GM19397 (cell line): Measurements from ENCODE around the gene BRD3.

Experiments
- ATAC-seq: cut with Tn5 transposase; IDR thresholded peaks from one replicate; pipeline ENCODE4 v1.9.1; 2021; ENCODE audit warnings: mild to moderate bottlenecking, moderate library complexity; ENCODE audit not compliant: unreplicated experiment

The BRD3 gene

DNA sequence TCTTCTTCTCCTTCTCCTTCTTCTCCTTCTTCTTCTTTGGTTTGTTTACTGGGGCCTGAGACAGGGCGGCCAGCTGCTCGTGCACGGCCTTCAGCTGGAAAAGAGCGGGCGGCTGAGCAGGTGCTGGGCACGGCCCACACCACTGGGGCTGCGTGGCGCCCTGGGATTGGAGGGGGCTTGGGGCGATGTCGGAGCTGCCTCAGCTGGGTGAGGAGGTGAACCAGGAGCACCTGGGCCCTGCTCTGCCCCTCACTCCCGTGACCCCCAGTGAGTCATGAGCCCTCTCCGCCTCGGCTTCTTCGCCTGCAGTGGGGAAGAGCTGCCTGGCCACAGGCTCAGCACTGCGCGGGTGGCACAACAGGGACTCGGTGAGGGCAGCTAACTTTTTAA lies 27.7 kb downstream of the BRD3 start:
- no peak for ATAC-seq

DNA sequence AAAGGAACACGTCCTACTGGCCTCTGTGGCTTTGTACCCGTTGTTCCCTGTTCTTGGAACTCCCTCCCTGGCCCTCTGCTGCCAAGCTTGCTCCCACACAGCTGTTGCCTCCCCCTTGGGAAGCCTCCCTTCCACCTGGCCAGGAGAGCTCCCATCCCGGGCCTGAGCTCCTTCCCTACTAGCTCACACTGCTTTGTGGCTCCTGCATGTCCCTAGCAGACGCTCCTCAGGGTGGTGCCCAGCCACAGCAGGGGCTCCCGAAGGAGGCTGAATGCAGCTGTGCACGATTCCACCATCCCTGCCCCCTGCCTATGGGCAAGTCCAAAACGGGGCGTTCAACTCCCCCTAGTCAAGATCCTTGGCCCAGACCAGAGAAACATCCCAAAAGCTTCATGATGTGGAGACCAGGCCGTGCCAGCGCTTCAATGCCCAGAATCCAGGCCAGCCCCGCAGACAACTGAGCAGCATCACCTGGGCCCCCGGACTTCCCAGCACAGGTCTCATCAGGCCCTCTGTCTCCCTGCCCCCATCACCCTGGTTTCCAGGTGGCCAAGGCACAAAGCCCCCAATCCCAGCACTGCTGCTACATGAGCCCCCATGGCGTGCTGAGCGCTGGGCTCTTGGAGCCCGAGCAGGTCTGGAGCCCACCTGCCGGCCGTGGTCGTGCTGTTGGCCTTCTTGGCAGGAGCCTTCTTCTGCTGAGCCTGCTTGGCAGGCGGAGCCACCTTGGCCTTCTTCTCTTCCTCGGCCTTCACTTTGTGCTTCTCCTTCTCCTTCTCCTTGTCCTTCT lies 28.2 kb downstream of the BRD3 start:
- no peak for ATAC-seq

DNA sequence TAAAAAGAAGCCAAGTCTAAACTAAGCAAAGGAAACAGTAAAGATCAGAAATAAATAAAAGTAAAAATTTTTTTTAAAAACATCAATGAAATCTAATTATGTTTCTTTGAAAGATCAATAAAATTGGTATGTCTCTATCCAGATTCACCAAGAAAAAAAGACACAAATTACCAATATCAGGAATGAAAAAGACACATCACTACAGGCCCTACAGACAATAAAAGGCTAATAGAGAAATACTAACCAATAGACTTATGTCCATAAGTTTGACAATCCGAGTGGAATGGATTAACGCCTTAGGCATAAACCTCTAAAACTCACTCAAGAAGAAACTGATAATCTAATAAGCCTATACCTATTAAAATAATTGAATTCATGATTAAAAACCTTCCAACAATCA lies 30.2 kb downstream of the BRD3 start:
- ATAC-seq, result no peak

DNA sequence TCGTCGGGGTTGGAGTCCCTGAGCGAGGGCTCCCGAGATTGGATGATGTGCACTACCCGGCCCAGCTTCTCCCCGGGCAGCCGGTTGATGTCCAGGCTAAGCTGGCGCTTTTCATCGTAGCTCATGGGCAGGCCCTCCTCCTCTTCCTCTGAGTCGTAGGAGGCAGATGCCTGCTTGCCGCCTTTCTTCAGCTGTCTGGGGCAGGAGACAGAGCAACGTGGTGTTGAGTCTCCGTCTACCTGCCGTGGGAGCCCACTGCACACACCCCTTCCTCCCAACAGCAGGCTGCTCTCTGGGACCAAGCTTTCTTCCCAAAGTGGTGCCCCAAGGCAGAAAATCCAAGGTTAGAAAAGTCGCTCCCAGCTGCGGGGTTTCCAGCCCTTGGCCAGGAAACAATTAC lies 31.7 kb downstream of the BRD3 start:
- no peak for ATAC-seq

DNA sequence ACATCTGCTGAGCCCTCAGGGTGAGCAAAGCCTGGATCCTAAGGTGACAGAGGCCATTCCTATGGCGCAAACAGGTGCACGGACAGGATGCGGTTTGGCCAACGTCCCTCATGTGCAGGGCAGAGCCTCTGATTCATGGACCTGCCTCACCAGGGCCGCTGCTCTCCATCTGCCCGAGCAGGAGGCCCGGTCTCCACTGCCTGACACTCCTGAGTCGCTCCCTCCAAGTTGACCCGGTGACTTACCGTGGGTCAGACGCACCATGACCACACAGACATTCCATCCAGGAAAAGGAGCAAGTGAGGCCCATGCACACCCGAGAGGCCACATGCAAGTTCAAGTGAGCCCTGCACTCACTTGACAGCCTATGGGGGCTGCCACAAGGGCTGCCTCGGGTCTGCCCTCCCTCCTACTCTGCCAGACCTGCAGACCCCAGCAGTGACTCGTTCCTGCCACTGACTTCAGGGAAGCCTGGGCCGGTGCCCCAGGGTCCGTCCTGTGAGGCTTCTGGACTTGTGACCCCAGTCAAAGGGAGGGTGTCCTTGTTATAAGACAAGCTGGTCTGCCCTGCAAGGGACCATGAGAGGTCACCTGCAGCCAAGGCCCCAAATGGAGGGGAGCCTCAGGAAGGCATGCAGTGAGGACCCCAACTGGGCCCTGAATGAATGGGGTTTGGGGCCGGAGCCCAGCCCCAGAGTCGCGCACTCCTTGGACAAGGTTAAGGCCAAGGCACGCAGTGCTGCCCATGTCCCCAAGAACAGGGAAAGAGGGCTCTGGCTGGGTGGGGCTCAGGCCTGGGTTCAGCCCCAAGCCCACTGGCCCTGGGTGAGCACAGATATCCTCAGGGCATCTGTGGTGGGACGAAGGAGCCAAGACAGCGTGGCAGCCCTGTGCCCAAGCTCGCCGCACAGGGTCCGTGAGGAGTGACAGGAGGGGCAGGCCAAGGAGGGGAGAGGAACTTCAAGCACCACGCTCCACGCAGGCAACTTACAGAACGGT lies 32.5 kb downstream of the BRD3 start:
- ATAC-seq, result no peak

DNA sequence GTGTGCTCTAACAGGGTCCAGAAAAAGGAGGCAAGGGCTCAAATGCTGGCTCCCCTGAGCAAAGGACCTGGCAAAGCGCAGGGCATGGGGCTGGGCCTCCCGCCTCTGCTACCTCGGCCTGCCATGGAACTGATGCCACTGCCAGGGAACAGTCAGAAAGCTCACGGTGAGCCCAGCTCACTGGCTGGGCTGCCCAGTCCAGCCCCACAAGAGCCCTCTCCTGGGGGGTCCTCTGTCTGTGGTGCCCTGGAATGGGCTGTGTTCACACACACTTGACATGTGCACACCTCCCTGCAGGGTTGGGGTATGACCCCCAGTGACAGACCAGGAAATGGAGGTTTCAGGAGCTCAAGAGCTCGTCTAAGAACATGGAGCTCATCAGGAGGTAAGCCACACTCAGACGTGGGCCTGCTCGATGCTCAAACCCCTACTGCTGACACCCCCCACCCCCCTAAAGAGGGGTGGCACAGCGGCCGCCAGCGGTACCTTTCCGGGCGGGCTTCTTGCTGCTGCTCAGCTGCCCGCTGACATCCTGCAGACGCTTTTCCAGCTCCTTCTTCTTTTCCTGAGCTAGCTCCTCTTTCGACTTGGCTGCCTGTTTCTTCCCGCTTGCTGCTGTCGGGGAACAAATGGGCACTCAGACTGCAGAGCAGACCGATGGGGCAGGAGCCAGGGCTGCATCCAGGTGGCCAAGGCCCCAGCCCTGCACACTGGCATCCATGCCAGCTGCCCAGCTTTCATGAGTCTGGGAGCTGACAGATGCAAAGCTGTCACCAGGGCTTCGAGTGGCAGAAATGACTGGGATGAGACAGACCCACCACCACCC lies 33.4 kb downstream of the BRD3 start:
- no peak for ATAC-seq

DNA sequence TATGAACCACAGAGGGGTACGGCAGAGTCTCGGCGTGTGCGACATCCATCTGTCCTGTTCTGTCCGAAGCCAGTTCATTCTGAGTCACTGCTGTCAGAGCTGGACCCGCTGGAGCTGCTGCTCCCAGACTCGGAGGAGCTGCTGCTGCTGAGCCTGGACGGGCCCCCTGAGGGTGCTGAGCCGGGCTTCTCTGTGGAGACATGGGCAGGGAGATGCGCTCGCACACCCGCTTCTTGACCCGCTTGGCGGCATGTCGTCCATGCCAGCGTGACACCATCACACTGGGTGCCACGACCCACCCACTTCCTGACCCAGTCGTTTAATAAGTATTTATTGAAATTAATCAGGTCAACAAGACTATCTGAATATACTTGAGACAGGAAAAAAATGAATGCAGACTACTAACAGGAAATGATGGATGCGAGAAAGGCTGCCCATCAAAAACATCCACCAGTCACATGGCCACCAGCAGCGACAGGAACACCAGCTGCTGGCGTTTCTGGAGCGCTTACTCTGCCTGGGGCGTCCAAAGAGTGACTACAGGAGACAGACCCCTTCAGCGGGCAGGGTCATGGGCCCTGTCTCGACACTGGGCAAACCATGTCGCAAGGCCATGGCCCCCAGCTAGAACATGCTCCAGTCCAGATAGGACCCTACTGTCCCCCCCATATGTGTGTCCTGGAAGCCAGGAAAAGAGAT lies 34.2 kb downstream of the BRD3 start:
- ATAC-seq, result no peak

DNA sequence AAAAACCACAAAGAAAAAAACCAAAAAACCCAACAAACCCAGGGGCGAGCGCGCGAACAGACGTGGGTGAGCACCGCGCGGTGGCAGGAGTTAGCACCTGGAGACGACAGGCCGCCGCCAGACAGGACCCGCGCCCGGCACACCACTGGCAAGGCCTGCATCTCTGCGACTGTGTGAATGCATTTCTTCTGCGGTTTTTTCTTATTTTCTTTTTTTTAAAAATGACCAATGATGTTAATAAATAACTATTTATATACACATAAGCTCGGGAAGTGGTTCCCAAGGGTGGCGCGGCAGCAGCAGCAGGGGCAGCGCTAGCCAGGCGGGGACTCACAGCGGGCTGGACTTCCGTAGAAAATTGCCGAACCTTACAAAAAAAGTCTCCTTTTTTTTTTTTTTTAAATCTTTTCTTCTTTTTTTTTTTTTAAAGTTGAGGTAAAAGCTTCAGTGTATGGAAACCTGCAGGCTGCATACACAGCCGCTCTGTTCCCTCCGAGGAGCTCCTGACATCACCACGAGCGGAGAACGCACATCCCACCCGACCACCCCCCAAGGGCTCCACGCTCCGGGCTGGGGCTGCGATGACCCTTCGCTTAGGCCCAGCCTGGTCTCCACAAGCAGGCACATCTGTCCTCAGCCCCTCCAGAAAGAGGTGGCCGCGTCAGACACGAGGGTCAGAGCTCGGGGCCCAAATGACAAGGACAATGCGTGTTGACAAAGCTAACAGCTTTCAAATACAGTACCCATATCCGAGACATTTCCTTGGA lies 35.2 kb downstream of the BRD3 start:
- no peak for ATAC-seq

DNA sequence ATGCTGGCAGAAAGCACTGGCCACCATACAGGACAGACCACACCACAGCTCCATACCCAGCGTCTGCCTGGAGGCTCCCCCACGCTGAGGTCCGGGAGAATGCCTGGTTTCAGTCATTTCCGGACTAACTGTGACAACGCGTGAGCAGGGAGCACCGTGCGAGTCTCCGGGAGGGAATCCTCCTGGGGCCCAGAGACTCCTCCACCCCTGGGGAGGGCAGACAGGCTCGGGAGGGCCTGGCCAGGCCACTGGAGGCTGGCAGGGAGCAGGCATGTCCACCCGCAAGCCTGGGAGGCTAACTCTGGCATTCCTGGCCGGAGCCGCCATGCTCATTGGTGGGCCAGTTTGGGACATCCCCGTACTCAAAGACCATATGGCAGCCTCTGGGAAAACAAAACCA lies 36.0 kb downstream of the BRD3 start:
- no peak for ATAC-seq

DNA sequence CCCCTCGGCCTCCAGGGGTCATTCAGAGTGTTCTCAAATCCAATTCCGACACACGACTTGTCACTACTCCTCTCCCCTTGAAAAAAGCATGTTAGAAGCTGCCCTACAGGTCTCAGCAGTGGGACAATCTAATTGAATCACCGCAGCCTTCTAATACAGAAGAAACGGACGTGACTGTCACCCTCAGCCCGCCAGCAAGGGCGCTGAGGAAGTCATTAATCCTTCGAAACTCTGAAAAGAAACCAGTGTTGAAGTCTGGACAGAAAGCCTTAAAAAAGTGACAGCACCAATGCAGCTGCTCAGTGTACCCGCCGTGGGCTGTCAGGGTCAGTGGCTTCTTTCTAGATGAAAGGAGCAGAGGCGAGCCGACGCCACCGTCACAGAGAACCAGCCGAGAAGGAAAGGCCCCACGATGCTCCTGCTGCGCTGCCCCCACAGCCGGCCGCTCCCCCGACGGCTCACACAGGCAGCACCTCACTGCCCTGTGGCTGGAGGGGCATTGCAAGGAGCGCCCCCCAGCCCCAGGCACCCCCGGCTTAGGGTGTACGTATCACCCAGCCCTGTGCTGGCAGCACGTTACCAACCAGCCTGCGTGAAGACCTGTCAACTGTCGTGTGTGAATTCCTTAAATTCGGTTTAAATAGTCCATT lies 36.9 kb downstream of the BRD3 start:
- no peak for ATAC-seq

DNA sequence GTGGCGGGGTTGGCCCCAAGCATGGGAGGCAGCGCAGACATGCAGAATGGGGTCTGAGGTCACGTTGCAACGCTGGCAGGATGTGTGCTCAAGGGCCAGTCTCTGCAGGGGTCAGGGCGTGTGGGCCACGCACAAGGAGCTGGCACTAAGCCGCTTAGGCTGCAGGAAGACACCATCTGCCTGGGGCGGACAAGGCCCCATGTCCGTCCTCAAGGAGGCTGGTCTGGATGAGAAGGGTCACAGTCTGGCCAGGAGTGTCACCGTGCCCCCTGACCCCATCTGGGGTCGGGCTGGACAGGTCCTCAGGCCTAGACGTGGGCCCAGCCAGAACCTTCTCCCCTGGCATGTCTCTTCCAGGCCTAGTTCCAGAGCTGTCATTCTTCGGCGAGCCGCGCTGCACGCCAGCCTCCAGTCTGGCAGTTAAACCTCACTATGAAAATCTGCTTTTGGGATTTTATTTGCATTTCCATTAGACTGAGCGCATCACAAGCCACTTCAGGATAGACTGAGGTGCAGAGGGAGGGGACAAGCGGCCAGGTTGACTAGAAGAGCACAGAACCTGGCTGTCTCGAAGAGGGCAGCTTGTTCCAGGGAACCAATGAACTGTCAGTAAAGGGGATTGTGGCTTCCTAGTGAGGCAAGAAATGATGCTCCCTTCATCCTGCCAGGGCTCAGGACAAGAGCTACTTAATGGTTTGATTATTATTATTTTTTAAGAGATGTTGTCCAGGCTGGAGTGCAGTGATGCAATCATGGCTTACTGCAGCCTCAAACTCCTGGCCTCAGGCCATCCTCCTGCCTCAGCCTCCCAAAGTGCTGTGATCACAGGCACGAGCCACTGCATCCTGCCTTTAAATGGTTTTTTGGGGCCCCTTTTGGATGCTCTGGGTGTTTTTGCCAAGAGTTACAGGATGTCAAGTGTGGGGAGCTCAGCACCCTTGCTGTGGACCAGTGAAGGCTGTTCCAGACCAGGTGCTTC lies 38.3 kb downstream of the BRD3 start:
- no peak for ATAC-seq

DNA sequence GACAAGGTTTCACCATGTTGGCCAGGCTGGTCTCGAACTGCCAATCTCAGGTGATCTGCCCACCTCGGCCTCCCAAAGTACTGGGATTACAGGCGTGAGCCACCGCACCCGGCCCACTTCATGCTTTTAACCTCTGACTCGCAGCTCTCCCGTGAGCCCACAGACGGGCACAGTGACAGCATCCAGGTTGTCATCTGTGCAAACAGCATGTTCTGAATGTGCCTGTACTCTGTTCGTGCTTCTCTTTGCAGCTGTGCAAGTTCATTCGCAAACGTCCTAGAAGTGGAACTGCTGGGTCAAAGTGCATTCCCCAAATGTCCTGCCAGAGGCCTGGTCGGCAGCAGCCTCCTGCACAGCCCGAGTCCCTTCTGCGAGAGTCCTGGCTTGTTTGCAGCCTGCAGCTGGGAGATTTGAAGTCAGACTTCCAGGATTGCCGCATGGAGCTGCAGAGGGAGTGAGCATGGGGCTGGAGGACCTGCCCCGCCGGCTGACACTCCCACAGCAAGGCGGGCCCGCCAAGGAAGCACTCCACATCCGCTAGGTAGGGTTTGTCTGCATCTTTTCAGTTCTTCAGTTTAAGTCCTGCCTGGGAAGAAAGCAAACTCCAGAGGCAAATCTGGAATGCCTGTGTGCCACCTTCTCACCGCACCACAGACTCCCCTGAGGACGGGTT lies 39.1 kb downstream of the BRD3 start:
- no peak for ATAC-seq

DNA sequence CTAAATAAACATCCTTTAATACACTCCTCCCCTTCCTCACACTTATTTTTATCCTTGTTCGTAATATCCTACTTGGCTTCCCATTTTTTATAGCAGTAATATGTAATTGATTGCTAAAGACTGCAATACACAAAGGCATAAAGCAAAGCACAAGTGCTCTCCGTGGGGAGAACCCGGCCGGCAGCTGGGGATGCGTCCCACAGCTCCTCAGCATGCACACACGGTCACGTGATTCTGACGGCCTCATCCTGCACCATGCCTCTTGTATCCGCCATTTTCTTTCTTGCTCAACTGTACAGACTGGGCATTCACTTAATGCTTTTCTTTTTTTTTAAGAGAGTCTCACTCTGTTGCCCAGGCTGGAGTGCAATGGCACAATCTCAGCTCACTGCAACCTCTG lies 39.8 kb downstream of the BRD3 start:
- ATAC-seq, result no peak

DNA sequence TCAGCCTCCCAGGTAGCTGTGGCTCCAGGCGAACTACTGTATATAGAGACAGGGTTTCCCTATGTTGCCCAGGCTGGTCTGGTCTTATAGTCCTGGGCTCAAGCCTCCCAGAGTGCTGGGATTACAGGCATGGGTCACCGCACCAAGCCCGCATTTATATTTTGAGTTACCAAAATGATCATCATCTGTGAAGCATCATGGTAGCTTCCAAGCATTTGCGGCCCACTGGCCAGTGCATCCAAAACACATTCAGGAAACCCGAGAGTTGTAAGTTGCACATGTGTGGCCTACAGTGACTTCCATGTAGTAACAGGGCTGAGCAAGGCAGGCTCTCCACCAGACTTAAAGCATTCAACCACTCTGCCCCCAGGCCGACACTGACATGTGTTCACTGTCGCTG lies 40.3 kb downstream of the BRD3 start:
- ATAC-seq, result no peak

DNA sequence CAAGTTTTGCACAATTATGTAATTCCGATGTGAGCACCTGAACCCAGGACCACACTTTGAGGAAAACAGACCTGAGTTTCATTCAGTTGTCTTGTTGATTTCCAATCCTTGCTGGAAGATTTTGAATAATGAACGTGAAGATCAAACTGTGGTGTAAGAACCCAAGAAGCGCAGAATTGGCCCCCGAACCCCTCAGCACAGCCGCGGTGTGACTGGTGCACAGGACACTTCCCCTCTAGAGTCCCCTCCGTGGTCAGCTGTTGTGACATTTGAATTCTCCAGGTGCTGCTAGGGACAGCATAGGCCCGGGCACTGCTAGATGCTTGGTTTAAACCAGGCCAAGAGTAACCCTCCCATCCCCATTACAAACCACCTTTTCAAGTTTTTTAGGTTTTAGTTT lies 40.8 kb downstream of the BRD3 start:
- no peak for ATAC-seq

DNA sequence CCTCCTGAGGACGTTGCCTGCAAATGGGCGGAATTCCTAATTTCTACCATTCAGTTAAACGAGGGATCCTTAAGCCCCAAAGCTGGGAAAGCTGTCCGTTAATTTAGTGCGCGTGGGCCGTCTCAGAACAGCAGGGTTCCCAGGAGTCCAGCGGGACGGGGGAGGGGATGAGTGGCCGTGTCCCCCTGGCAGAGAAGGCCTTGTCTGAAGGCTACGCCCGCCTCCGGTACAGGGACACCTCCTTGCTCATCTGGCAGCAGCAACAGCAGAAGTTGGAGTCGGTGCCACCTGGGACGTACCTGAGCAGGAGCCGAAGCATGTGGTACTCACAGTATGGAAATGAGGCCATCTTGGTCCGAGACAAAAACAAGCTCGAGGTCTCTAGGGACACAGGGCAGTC lies 41.2 kb downstream of the BRD3 start:
- ATAC-seq, result no peak
